ENCODE results near the gene CPT1B. TPM values are rescaled to one million over a fixed set of nuclear protein-coding genes. Genes with fewer than 3 reads are reported as not detected.

The CPT1B gene
- total and polyA plus RNA-seq, 2 of the 4 experiments (the other 2 are of a cell fraction), result 0.36 to 1.8 TPM

DNA sequence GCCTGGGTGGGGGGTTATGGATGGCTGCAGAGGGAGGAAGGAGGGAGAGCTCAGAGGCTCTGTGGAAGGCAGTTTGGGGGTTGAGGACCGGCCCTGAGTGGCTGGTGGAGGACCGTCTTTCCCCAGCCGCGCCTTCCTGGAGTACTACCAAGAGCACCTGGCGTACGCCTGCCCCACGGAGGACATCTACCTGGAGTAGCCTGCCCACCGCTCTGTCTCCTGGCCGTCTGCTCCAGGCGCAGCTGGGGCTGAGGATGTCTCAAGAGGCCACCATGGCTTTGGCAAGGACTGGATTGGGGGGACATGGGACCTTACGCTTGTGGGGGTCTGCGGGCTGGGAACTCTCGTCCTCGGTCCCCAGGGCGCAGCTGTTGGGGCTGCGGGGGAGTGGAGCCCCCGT lies 32.4 kb upstream of the CPT1B start:
- H3K4me3 ChIP-seq (ENCODE audit: insufficient read depth, low read depth, low read length), result no peak overlapping the region

More for the DNA sequence above, 32.4 kb upstream of the CPT1B start:
- Histone ChIP-seq H3K4me1 (ENCODE audit: control insufficient read depth, insufficient read depth, low read length) (no peaks in the 10 kb centered on the region), H3K36me3 (ENCODE audit: control insufficient read depth, insufficient read depth, low read length) (no peaks in the 10 kb centered on the region), H4K20me1 (ENCODE audit: insufficient read depth, low read length) (no peaks in the 10 kb centered on the region; the same call in 1 of the 2 replicates), H2AFZ (replicated peaks; ENCODE audit: low read length, poor library complexity) (no peak overlapping the region), H2AK9ac (replicated peaks; ENCODE audit: low read depth, low read length, poor library complexity) (no peak overlapping the region), H2BK15ac (ENCODE audit: low read depth, low read length) (no peak overlapping the region), H2BK120ac (ENCODE audit: low read depth, low read length) (no peak overlapping the region), H3K9me1 (ENCODE audit: insufficient read depth, low read length) (no peaks in the 10 kb centered on the region), H3K9me3 (ENCODE audit: control insufficient read depth, insufficient read depth, low read length) (no peaks in the 10 kb centered on the region), H3K9ac (ENCODE audit: low read depth, low read length) (no peak overlapping the region), H2AK5ac (ENCODE audit: low read depth, low read length) (no peak overlapping the region), H4K91ac (ENCODE audit: insufficient read depth, low read depth, low read length) (no peak overlapping the region), H3K4ac (ENCODE audit: low read depth, low read length) (no peak overlapping the region), H4K8ac (ENCODE audit: low read depth in 2 of 2, low read length in 2 of 2) (no peak overlapping the region), H3K56ac (ENCODE audit: extremely low read depth, insufficient read depth, low read length) (no peak overlapping the region), H3K27me3 (ENCODE audit: control insufficient read depth, insufficient read depth, low read length) (peaks cover 59% of the 10 kb centered on the region), H3K4me2 (ENCODE audit: low read depth, low read length) (no peak overlapping the region), H3K27ac (ENCODE audit: insufficient read depth, low read length) (no peak overlapping the region), H3K18ac (ENCODE audit: low read depth, low read length) (no peak overlapping the region), H3K23ac (ENCODE audit: low read depth, low read length) (no peak overlapping the region), H3K14ac (replicated peaks; ENCODE audit: low read depth, low read length) (no peak overlapping the region), H2BK5ac (ENCODE audit: low read depth, low read length, poor library complexity, severe bottlenecking) (no peak overlapping the region), H3K79me1 (ENCODE audit: low read depth in 1 of 2, low read length in 2 of 2) (no peaks in the 10 kb centered on the region), H4K5ac (ENCODE audit: low read depth, low read length) (no peak overlapping the region), H2BK20ac (ENCODE audit: low read depth, low read length) (no peak overlapping the region)
- WGBS, 2 experiments (ENCODE audit: extremely low coverage in 2 of 2, insufficient read length in 1 of 2), result 79% methylated on average over 6 of the region's 17 CpGs; no CpG with 5 or more reads in 1 of the 2 experiments
- POLR2A ChIA-PET (ENCODE audit: unreplicated experiment), result no interaction called here
- CTCF ChIA-PET, result no interaction called here
- ATAC-seq (ENCODE audit: low read depth) (no peak), DNase-seq (no peak)
- in situ Hi-C loops (cut with MboI; ENCODE audit: low sequenced_read_pairs), result no loop called here
- dilution Hi-C loops (cut with HindIII; ENCODE audit: low sequenced_read_pairs, unreplicated experiment), result no loop called here
- TF ChIP-seq, protein P1, sequence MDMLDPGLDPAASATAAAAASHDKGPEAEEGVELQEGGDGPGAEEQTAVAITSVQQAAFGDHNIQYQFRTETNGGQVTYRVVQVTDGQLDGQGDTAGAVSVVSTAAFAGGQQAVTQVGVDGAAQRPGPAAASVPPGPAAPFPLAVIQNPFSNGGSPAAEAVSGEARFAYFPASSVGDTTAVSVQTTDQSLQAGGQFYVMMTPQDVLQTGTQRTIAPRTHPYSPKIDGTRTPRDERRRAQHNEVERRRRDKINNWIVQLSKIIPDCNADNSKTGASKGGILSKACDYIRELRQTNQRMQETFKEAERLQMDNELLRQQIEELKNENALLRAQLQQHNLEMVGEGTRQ (IDR thresholded peaks at IDR 0.05; ENCODE audit: low read depth, low read length), result no peak
- TF ChIP-seq MAFK (IDR thresholded peaks at IDR 0.05; ENCODE audit: low read depth, low read length) (no peak), CEBPB (IDR thresholded peaks at IDR 0.05; ENCODE audit: low read depth, low read length) (no peak), SMC3 (IDR thresholded peaks at IDR 0.05; ENCODE audit: low read depth, low read length) (no peak), CHD1 (IDR thresholded peaks at IDR 0.05; ENCODE audit: low read depth, low read length) (no peak), MXI1 (IDR thresholded peaks at IDR 0.05; ENCODE audit: borderline replicate concordance, low read depth, low read length) (no peak), BHLHE40 (IDR thresholded peaks at IDR 0.05; ENCODE audit: low read depth, low read length) (no peak), RAD21 (IDR thresholded peaks at IDR 0.05; ENCODE audit: low read length) (no peak), RFX5 (IDR thresholded peaks at IDR 0.05; ENCODE audit: low read depth, low read length) (no peak), MAZ (IDR thresholded peaks at IDR 0.05; ENCODE audit: borderline replicate concordance, low read depth, low read length) (no peak), NFE2L2 (IDR thresholded peaks at IDR 0.05; ENCODE audit: low read depth, low read length) (no peak), RCOR1 (IDR thresholded peaks at IDR 0.05; ENCODE audit: insufficient replicate concordance, low read length) (no peak), POLR2A (IDR thresholded peaks at IDR 0.05; ENCODE audit: low read depth, low read length) (no peak), FOS (IDR thresholded peaks at IDR 0.05; ENCODE audit: low read depth, low read length) (no peak)
- TF ChIP-seq, protein P2, sequence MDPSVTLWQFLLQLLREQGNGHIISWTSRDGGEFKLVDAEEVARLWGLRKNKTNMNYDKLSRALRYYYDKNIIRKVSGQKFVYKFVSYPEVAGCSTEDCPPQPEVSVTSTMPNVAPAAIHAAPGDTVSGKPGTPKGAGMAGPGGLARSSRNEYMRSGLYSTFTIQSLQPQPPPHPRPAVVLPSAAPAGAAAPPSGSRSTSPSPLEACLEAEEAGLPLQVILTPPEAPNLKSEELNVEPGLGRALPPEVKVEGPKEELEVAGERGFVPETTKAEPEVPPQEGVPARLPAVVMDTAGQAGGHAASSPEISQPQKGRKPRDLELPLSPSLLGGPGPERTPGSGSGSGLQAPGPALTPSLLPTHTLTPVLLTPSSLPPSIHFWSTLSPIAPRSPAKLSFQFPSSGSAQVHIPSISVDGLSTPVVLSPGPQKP (IDR thresholded peaks at IDR 0.05; ENCODE audit: borderline replicate concordance, low read depth, low read length), result no peak
- BruUV-seq (replicated peaks), result no TSS peak
- intact Hi-C loops (cut with micrococcal nuclease), result no loop called here

All from IMR-90 (cell line).